AG04449 (cell line): ENCODE results near the gene DNAJB5.
"Not testable (repeated sequence)": the region's sequence is repeated elsewhere in the genome, so short reads cannot be mapped to it uniquely, and the experiment has no call there.

Source experiments
- CTCF ChIA-PET: fragments of 350-600 bp; formaldehyde crosslinking; extraction: SDS; loops from one replicate; lab custom pipeline; 2021; ENCODE audit warnings: antibody characterized with exemption; lab: Yijun Ruan, JAX
- POLR2A ChIA-PET: fragments of 400-600, 350-600 bp; formaldehyde crosslinking; extraction: SDS; loops from one replicate; lab custom pipeline; 2020; ENCODE audit warnings: antibody characterized with exemption, inconsistent platforms; lab: Yijun Ruan, JAX
- DNase-seq: peaks from one replicate; pipeline ENCODE4 v3.0.0-alpha.2; 2010; ENCODE audit warnings: low read depth, low spot score
- H3K4me3 ChIP-seq: 2 replicates; pipeline ENCODE4 v1.5.1; 2011; ENCODE audit warnings: low read depth, mild to moderate bottlenecking, control low read depth, low read length
- TF ChIP-seq, protein P1 (sequence below): IDR thresholded peaks from one replicate; pipeline ENCODE4 v1.5.1; 2011; ENCODE audit warnings: mild to moderate bottlenecking, moderate library complexity, low read length, control low read depth, inconsistent platforms; ENCODE audit not compliant: insufficient read depth; ENCODE audit errors: missing control alignments

The DNAJB5 gene

GRCh38 chr9:34989003-34989945 is at the start of gene DNAJB5:
TSS of gene DNAJB5 (plus strand) at chr9:34989745. CDS start at chr9:34990631, 886 bp downstream.
- ChIA-PET CTCF (interaction anchor here (0.7 to 2.5 kb wide), 8 partner anchors 8 to 380 kb away, joined by 3 to 12 read pairs (median 4); partner anchors contain the start of genes PIGO and VCP), POLR2A (interaction anchor here (0.7 to 0.9 kb wide), 2 partner anchors 12 to 82 kb away, joined by 3 to 5 read pairs; no protein-coding TSS in a partner anchor)
- peak; percentile 99 for DNase-seq
- peak within 1 kb of the TSS; percentile 88 for H3K4me3 ChIP-seq
- TF ChIP-seq, protein P1, sequence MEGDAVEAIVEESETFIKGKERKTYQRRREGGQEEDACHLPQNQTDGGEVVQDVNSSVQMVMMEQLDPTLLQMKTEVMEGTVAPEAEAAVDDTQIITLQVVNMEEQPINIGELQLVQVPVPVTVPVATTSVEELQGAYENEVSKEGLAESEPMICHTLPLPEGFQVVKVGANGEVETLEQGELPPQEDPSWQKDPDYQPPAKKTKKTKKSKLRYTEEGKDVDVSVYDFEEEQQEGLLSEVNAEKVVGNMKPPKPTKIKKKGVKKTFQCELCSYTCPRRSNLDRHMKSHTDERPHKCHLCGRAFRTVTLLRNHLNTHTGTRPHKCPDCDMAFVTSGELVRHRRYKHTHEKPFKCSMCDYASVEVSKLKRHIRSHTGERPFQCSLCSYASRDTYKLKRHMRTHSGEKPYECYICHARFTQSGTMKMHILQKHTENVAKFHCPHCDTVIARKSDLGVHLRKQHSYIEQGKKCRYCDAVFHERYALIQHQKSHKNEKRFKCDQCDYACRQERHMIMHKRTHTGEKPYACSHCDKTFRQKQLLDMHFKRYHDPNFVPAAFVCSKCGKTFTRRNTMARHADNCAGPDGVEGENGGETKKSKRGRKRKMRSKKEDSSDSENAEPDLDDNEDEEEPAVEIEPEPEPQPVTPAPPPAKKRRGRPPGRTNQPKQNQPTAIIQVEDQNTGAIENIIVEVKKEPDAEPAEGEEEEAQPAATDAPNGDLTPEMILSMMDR: no peak

- DNase-seq, CTCF ChIA-PET, POLR2A ChIA-PET, H3K4me3 ChIP-seq: not testable (repeated sequence)
These were observed 49.6 kb upstream of the DNAJB5 start for GRCh38 chr9:34939989-34940388.

DNA sequence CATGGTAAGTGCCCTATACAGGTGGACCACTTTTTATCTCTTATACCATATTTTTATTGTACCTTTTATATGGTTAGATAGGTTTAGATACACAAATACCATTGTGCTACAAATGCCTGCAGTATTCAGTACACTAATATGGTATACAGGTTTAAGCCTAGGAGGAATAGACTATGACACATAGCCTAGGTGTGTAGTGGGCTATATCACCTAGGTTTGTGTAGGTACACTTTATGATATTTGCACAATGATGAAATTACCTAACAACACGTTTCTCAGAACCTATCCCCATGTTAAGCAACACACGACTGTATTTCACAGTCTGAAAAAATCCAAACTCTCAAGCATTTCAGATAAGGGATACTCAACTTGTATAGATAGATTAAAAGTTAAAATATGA is 41.1 kb upstream of the DNAJB5 start:
- ChIA-PET POLR2A (no interaction called here), CTCF (no interaction called here)
- no peak overlapping the region for H3K4me3 ChIP-seq
- DNase-seq: no peak
- TF ChIP-seq, protein P1: no peak

- POLR2A ChIA-PET: no interaction called here
- TF ChIP-seq, protein P1: no peak
- H3K4me3 ChIP-seq: no peak overlapping the region
- no peak for DNase-seq
- CTCF ChIA-PET: no interaction called here
These were observed 35.3 kb upstream of the DNAJB5 start for GRCh38 chr9:34954225-34954624.

GRCh38 chr9:34956066-34956465 is 33.5 kb upstream of the DNAJB5 start:
- H3K4me3 ChIP-seq, POLR2A ChIA-PET, DNase-seq: not testable (repeated sequence)
- CTCF ChIA-PET: interaction anchor here (1.2 kb wide), 1 partner anchor 57 kb away, joined by 3 read pairs; no protein-coding TSS in a partner anchor

GRCh38 chr9:34956648-34957047 is 32.9 kb upstream of the DNAJB5 start:
- H3K4me3 ChIP-seq: no peak overlapping the region
- CTCF ChIA-PET: interaction anchor here (1.2 kb wide), 1 partner anchor 57 kb away, joined by 3 read pairs; no protein-coding TSS in a partner anchor
- DNase-seq: no peak
- POLR2A ChIA-PET: no interaction called here
- TF ChIP-seq, protein P1: no peak
